ENCODE results near the gene OR5K2. TPM values are rescaled to one million over a fixed set of nuclear protein-coding genes. Genes with fewer than 3 reads are reported as not detected.
A peak's percentile ranks its signal among the peaks of the same experiment; 100 is the strongest.

The OR5K2 gene
- total RNA-seq, 2 experiments from 2014 or later, result not detected

GRCh38 chr3:98534168-98534567 lies 36.7 kb downstream of the OR5K2 start:
- Mint-ChIP-seq H3K36me3 (ENCODE audit: low read depth) (no peaks in the 10 kb centered on the region), H3K4me1 (ENCODE audit: low read depth) (no peaks in the 10 kb centered on the region), H3K27me3 (no peaks in the 10 kb centered on the region), H3K27ac (no peak overlapping the region), H3K4me3 (no peak overlapping the region), H3K9me3 (no peaks in the 10 kb centered on the region)
- intact Hi-C loops (cut with DNase I, micrococcal nuclease), result no loop called here
- CTCF ChIA-PET, result no interaction called here
- Histone ChIP-seq H3K4me1 (ENCODE audit: insufficient read depth, low read length) (no peaks in the 10 kb centered on the region), H3K4me3 (ENCODE audit: low read length) (peak overlapping the region; percentile 46), H3K9me3 (ENCODE audit: control insufficient read depth in 1 of 2, insufficient read depth in 1 of 2, low read length in 2 of 2) (no peaks in the 10 kb centered on the region), H3K36me3 (ENCODE audit: insufficient read depth, low read length) (no peaks in the 10 kb centered on the region), H3K27ac (ENCODE audit: low read depth in 1 of 2, low read length in 2 of 2) (no peak overlapping the region), H3K27me3 (ENCODE audit: control insufficient read depth in 1 of 2, insufficient read depth in 2 of 2, low read length in 2 of 2) (no peaks in the 10 kb centered on the region)
- ATAC-seq (ENCODE audit: poor library complexity) (no peak), DNase-seq (no peak)
- TF ChIP-seq CTCF (IDR thresholded peaks at IDR 0.05), result no peak
- POLR2A ChIA-PET, result interaction anchor here (3.0 to 3.4 kb wide), 2 partner anchors 11 to 12 kb away, joined by 13 to 18 read pairs; partner anchors contain the start of gene CLDND1

GRCh38 chr3:98534734-98535133 lies 37.3 kb downstream of the OR5K2 start:
- no peak for DNase-seq
- no peaks in the 10 kb centered on the region for H3K27me3 Mint-ChIP-seq
- Histone ChIP-seq H3K27me3 (ENCODE audit: control insufficient read depth in 1 of 2, insufficient read depth in 2 of 2, low read length in 2 of 2) (no peaks in the 10 kb centered on the region), H3K36me3 (ENCODE audit: insufficient read depth, low read length) (no peaks in the 10 kb centered on the region), H3K4me3 (ENCODE audit: low read length) (peak overlapping the region; percentile 46), H3K4me1 (ENCODE audit: insufficient read depth, low read length) (no peaks in the 10 kb centered on the region), H3K27ac (ENCODE audit: low read depth in 1 of 2, low read length in 2 of 2) (no peak overlapping the region), H3K9me3 (ENCODE audit: control insufficient read depth in 1 of 2, insufficient read depth in 1 of 2, low read length in 2 of 2) (no peaks in the 10 kb centered on the region)
- intact Hi-C loops (cut with DNase I, micrococcal nuclease), result no loop called here
- ChIA-PET POLR2A (interaction anchor here (3.0 to 3.4 kb wide), 2 partner anchors 11 to 12 kb away, joined by 13 to 18 read pairs; partner anchors contain the start of gene CLDND1), CTCF (no interaction called here)
- H3K4me3 Mint-ChIP-seq, result no peak overlapping the region
- ATAC-seq (ENCODE audit: poor library complexity), result no peak
- no peaks in the 10 kb centered on the region for H3K9me3 Mint-ChIP-seq
- H3K36me3 Mint-ChIP-seq (ENCODE audit: low read depth), result no peaks in the 10 kb centered on the region
- H3K4me1 Mint-ChIP-seq (ENCODE audit: low read depth), result no peaks in the 10 kb centered on the region
- H3K27ac Mint-ChIP-seq, result no peak overlapping the region
- TF ChIP-seq CTCF (IDR thresholded peaks at IDR 0.05), result no peak

GRCh38 chr3:98536456-98537017 lies 39.1 kb downstream of the OR5K2 start:
- Histone ChIP-seq H3K27me3 (ENCODE audit: control insufficient read depth in 1 of 2, insufficient read depth in 2 of 2, low read length in 2 of 2) (no peaks in the 10 kb centered on the region), H3K4me1 (ENCODE audit: insufficient read depth, low read length) (no peaks in the 10 kb centered on the region), H3K36me3 (ENCODE audit: insufficient read depth, low read length) (no peaks in the 10 kb centered on the region), H3K4me3 (ENCODE audit: low read length) (peak overlapping the region; percentile 16), H3K9me3 (ENCODE audit: control insufficient read depth in 1 of 2, insufficient read depth in 1 of 2, low read length in 2 of 2) (no peaks in the 10 kb centered on the region), H3K27ac (ENCODE audit: low read depth in 1 of 2, low read length in 2 of 2) (no peak overlapping the region)
- Mint-ChIP-seq H3K27ac (peak overlapping the region; percentile 2), H3K36me3 (ENCODE audit: low read depth) (no peaks in the 10 kb centered on the region), H3K4me1 (ENCODE audit: low read depth) (peaks cover 8% of the 10 kb centered on the region), H3K4me3 (peak overlapping the region; percentile 9), H3K9me3 (no peaks in the 10 kb centered on the region), H3K27me3 (no peaks in the 10 kb centered on the region)
- ATAC-seq (ENCODE audit: poor library complexity) (no peak), DNase-seq (no peak)
- POLR2A ChIA-PET, result interaction anchor here (0.7 to 3.4 kb wide), 9 partner anchors 10 to 665 kb away, joined by 3 to 13 read pairs (median 4); partner anchors contain the start of gene CLDND1
- intact Hi-C loops (cut with DNase I, micrococcal nuclease), result no loop called here
- no peak for TF ChIP-seq CTCF (IDR thresholded peaks at IDR 0.05)
- CTCF ChIA-PET, result interaction anchor here (1.0 kb wide), 1 partner anchor 8 kb away, joined by 3 read pairs; no protein-coding TSS in a partner anchor
